HepG2 (cell line): ENCODE data around the gene UBR1. TPM values are rescaled to one million over a fixed set of nuclear protein-coding genes. Genes with fewer than 3 reads are reported as not detected.
A peak's percentile ranks its signal among the peaks of the same experiment; 100 is the strongest.

Experiments
- ATAC-seq: fragments of 200-7000 bp; cut with Tn5 transposase; 3 replicates; pipeline ENCODE4 v1.9.1; 2020; ENCODE audit warnings: mild to moderate bottlenecking, moderate library complexity
- BruUV-seq: library from RNA; stranded (reverse); fragments of 400-500 nt; replicated peaks from 2 replicates; lab custom pipeline; 2021; lab: Mats Ljungman, UMichigan
- CTCF ChIA-PET: fragments of 300-600 bp; formaldehyde crosslinking; extraction: SDS; loops from one replicate; lab custom pipeline; 2021; ENCODE audit warnings: low total read pairs, inconsistent platforms, low intra/inter-chr PET ratio; lab: Yijun Ruan, JAX
- POLR2A ChIA-PET: fragments of 350-600 bp; sonication (Branson Sonifier 250); formaldehyde crosslinking; loops from one replicate; lab custom pipeline; 2020; ENCODE audit warnings: antibody characterized with exemption, inconsistent platforms; lab: Yijun Ruan, JAX
- DNase-seq: peaks from one replicate; pipeline ENCODE4 v3.0.0-alpha.2; 2015; ENCODE audit warnings: low spot score
- FAIRE-seq: peaks from 3 replicates; lab custom pipeline; 2011; peaks lifted over from hg19 to GRCh38; lab: Jason Lieb, UNC
- H2AFZ ChIP-seq: one replicate; pipeline ENCODE4 v1.6.1; 2011; ENCODE audit warnings: low read length, inconsistent platforms
- H3K27ac ChIP-seq: fragments of 300-600 bp; 3 replicates; pipeline ENCODE4 v1.8.0; 2011; ENCODE audit warnings: mixed run types, mild to moderate bottlenecking, mixed read lengths, low read length, inconsistent platforms; ENCODE audit not compliant: insufficient read depth; ENCODE audit errors: extremely low read length
- H3K27me3 ChIP-seq, 2 experiments: fragments of 200-600 bp in 1 of 2; 2 replicates in 1 of 2; 3 replicates in 1 of 2; pipeline versions ENCODE4 v1.6.0 to v1.8.0; 2011; ENCODE audit warnings: low read length in 2 of 2, mild to moderate bottlenecking in 2 of 2, moderate library complexity in 2 of 2, inconsistent platforms in 1 of 2; ENCODE audit not compliant: insufficient read depth in 2 of 2, control insufficient read depth in 1 of 2
- H3K36me3 ChIP-seq, 2 experiments: fragments of 200-600 bp in 1 of 2; replicated peaks in 1 of 2; 2 replicates in 1 of 2; 3 replicates in 1 of 2; pipeline versions ENCODE4 v1.5.1 to v1.8.0; 2011; ENCODE audit warnings: low read length in 2 of 2, inconsistent platforms in 1 of 2; ENCODE audit not compliant: insufficient read depth in 2 of 2, control insufficient read depth in 1 of 2
- H3K4me1 ChIP-seq: 2 replicates; pipeline ENCODE4 v1.5.1; 2012; ENCODE audit warnings: low read length, inconsistent platforms; ENCODE audit not compliant: insufficient read depth
- H3K4me2 ChIP-seq: 2 replicates; pipeline ENCODE4 v1.6.0; 2011; ENCODE audit warnings: low read depth, low read length, inconsistent platforms
- H3K4me3 ChIP-seq, 3 experiments: fragments of 200-600 bp in 1 of 3; sonication (generic), shearing (Covaris generic) in 1 of 3; replicated peaks in 1 of 3; 2 replicates each; pipeline ENCODE4 v1.5.1; 2011 to 2016; ENCODE audit warnings: low read length in 3 of 3, inconsistent platforms in 2 of 3, low read depth in 2 of 3, mild to moderate bottlenecking in 2 of 3, control low read depth in 1 of 3, mixed read lengths in 1 of 3; ENCODE audit not compliant: insufficient read depth in 1 of 3
- H3K79me2 ChIP-seq: one replicate; pipeline ENCODE4 v1.6.1; 2011; ENCODE audit warnings: low read length, inconsistent platforms; ENCODE audit not compliant: insufficient read depth
- H3K9ac ChIP-seq: 2 replicates; pipeline ENCODE4 v1.6.0; 2011; ENCODE audit warnings: mild to moderate bottlenecking, low read depth, low read length, inconsistent platforms; ENCODE audit not compliant: insufficient read depth
- H3K9me3 ChIP-seq: 2 replicates; pipeline ENCODE4 v1.5.1; 2012; ENCODE audit warnings: mild to moderate bottlenecking, low read length
- H4K20me1 ChIP-seq: 2 replicates; pipeline ENCODE4 v1.6.0; 2011; ENCODE audit warnings: inconsistent platforms, mild to moderate bottlenecking, low read length, moderate library complexity; ENCODE audit not compliant: insufficient read depth
- ADNP ChIP-seq: sonication (generic); formaldehyde crosslinking; IDR thresholded peaks from 2 replicates; pipeline ENCODE4 v1.4.0; 2020; ENCODE audit warnings: missing genetic modification reagents
- EZH2 ChIP-seq: conservative IDR thresholded peaks from 2 replicates; pipeline ENCODE4 v1.6.1; 2012; ENCODE audit warnings: mild to moderate bottlenecking, low read depth, low read length, moderate library complexity
- FOXK1 ChIP-seq: sonication (generic); formaldehyde crosslinking; IDR thresholded peaks from 2 replicates; pipeline ENCODE4 v1.4.0; 2020; ENCODE audit warnings: low read depth, missing genetic modification reagents, borderline replicate concordance
- HNRNPLL ChIP-seq: fragments of 200-400 bp; formaldehyde crosslinking; IDR thresholded peaks from 2 replicates; pipeline ENCODE4 v1.6.1; 2017; ENCODE audit warnings: mild to moderate bottlenecking, low read depth, low read length; ENCODE audit not compliant: poor library complexity, severe bottlenecking
- IKZF4 ChIP-seq: sonication (generic); formaldehyde crosslinking; IDR thresholded peaks from 2 replicates; pipeline ENCODE4 v1.5.1; 2020; ENCODE audit warnings: borderline replicate concordance, mild to moderate bottlenecking, low read depth, missing genetic modification reagents; ENCODE audit errors: not compliant biosample characterization
- KDM3A ChIP-seq: IDR thresholded peaks from 2 replicates; pipeline ENCODE4 v1.6.1; 2018; ENCODE audit warnings: low read depth, missing compliant biosample characterization
- MEIS2 ChIP-seq: sonication (generic); formaldehyde crosslinking; IDR thresholded peaks from 2 replicates; pipeline ENCODE4 v1.9.0; 2021; ENCODE audit warnings: mild to moderate bottlenecking, missing genetic modification reagents
- NBN ChIP-seq: fragments of 450-650 bp; conservative IDR thresholded peaks from 2 replicates; pipeline ENCODE4 v1.6.1; 2017
- NR2F1 ChIP-seq, 2 experiments: fragments of 450-650 bp in 1 of 2; formaldehyde crosslinking in 1 of 2; IDR thresholded peaks; 2 replicates each; pipeline versions ENCODE4 v1.5.0 to v1.6.1; 2016 to 2020; ENCODE audit warnings: mild to moderate bottlenecking in 1 of 2, missing compliant biosample characterization in 1 of 2, missing genetic modification reagents in 1 of 2, moderate library complexity in 1 of 2
- SOX13 ChIP-seq, 3 experiments: fragments of 450-650 bp in 1 of 3; sonication (generic) in 1 of 3; formaldehyde crosslinking in 1 of 3; IDR thresholded peaks in 2 of 3; conservative IDR thresholded peaks in 1 of 3; 2 replicates each; pipeline versions ENCODE4 v1.5.0 to v1.6.1; 2016 to 2020; ENCODE audit warnings: antibody characterized with exemption in 1 of 3, mild to moderate bottlenecking in 1 of 3, missing compliant biosample characterization in 1 of 3, missing genetic modification reagents in 1 of 3, moderate library complexity in 1 of 3
- ZFX ChIP-seq: sonication (generic); formaldehyde crosslinking; IDR thresholded peaks from 2 replicates; pipeline ENCODE4 v1.4.0; 2020; ENCODE audit warnings: mild to moderate bottlenecking, low read depth, missing genetic modification reagents, moderate library complexity
- ZNF143 ChIP-seq: sonication (generic); formaldehyde crosslinking; IDR thresholded peaks from 2 replicates; pipeline ENCODE4 v1.4.0; 2020; ENCODE audit warnings: missing genetic modification reagents
- WGBS: methylation state at CpG from one replicate; pipeline ENCODE4 v1.1.6; 2017; ENCODE audit warnings: low lambda C conversion rate; 5-methylcytosine and 5-hydroxymethylcytosine counted together
- in situ Hi-C: cut with HindIII; loops from 2 replicates; pipeline ENCODE4 v1.10.0; 2017; ENCODE audit warnings: low pct_unique_long_range_greater_than_20kb; ENCODE audit not compliant: extremely low pct_ligation_motif_present
- intact Hi-C: fragments of 100-400 bp; cut with micrococcal nuclease; formaldehyde crosslinking; loops from one replicate; pipeline ENCODE4 v1.10.0; 2022; ENCODE audit not compliant: unreplicated experiment
- polyA plus RNA-seq, 8 experiments: library from polyadenylated mRNA; depleted of rRNA in 3 of 8; stranded (reverse) in 7 of 8; unstranded in 1 of 8; fragments of >200 nt; fragmentation: Illumina TruSeq in 4 of 8; extraction: Trizol in 4 of 8; gene quantifications; 2 replicates each; pipeline versions ENCODE4 v1.2.1 to v1.2.3, GENCODE V29; 2011 to 2016; ENCODE audit warnings: low read depth in 4 of 8, missing spikeins in 1 of 8, mixed read lengths in 1 of 8; ENCODE audit not compliant: insufficient read depth in 1 of 8
- total RNA-seq, 5 experiments: library from RNA; depleted of rRNA; stranded (reverse); fragments of >200 nt; fragmentation: Illumina TruSeq; extraction: Trizol; gene quantifications; 2 replicates each; pipeline ENCODE4 v1.2.3, GENCODE V29; 2016; ENCODE audit warnings: low read depth in 1 of 5
- TF ChIP-seq, protein P1 (sequence below): sonication (generic); formaldehyde crosslinking; conservative IDR thresholded peaks from 2 replicates; pipeline ENCODE4 v1.8.0; 2022; ENCODE audit warnings: missing genetic modification reagents
- TF ChIP-seq, protein P2 (sequence below): IDR thresholded peaks from 2 replicates; pipeline ENCODE4 v1.6.1; 2016; ENCODE audit warnings: low read depth

UBR1 gene
- total and polyA plus RNA-seq, 2 of the 13 experiments (the other 11 are each of a cell fraction or from before 2014, with no cell fraction given): 6.4 to 18.0 TPM

DNA sequence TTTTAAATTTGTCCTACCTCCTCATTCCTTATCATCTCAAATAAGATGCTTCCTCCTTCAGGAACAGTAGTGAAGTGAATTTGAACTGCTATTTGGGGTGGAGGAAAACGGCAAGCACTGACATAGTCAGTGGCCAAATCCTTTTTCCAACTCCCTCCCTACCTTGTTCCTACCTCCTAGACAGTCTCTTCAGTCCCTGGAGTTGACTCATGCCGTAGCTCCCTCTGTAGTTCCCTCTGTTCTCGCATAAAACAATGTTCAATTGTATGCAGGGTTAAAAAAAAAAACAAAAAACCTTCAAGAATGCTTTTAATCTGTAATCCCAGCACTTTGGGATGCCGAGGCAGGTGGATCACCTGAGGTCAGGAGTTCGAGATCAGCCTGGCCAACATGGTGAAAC lies 1.4 kb downstream of the UBR1 start:
- 40% methylated on average over 5 of the region's 5 CpGs for WGBS
- TF ChIP-seq, protein P1, sequence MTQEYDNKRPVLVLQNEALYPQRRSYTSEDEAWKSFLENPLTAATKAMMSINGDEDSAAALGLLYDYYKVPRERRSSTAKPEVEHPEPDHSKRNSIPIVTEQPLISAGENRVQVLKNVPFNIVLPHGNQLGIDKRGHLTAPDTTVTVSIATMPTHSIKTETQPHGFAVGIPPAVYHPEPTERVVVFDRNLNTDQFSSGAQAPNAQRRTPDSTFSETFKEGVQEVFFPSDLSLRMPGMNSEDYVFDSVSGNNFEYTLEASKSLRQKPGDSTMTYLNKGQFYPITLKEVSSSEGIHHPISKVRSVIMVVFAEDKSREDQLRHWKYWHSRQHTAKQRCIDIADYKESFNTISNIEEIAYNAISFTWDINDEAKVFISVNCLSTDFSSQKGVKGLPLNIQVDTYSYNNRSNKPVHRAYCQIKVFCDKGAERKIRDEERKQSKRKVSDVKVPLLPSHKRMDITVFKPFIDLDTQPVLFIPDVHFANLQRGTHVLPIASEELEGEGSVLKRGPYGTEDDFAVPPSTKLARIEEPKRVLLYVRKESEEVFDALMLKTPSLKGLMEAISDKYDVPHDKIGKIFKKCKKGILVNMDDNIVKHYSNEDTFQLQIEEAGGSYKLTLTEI (CRISPR knock-in tag): no peak
- TF ChIP-seq MEIS2 (CRISPR knock-in tag): no peak
- no peak for TF ChIP-seq SOX13 (IDR thresholded peaks at IDR 0.05)
- peak in 1 of 2 experiments; percentile 51; a peak in 1 of 4 replicates for TF ChIP-seq SOX13 (CRISPR knock-in tag; conservative IDR thresholded peaks at IDR 0.05 in 1 of 2, IDR thresholded peaks at IDR 0.05 in 1 of 2)
- BruUV-seq: no TSS peak
- in situ Hi-C loops (no loop called here), intact Hi-C loops (no loop called here)
- Histone ChIP-seq H3K36me3 (peaks cover 1 to 19% of the 10 kb centered on the region in 2 experiments; a peak in 3 of 5 replicates), H3K4me2 (peak overlapping the region; percentile 83), H3K4me1 (peaks cover 15% of the 10 kb centered on the region), H3K4me3 (peak overlapping the region; percentile 89 to 99 (median 89); a peak in 4 of 6 replicates), H3K27ac (no peak overlapping the region), H3K9ac (peak overlapping the region; percentile 82; the same call in 1 of the 2 replicates), H4K20me1 (no peaks in the 10 kb centered on the region), H3K27me3 (no peaks in the 10 kb centered on the region; a peak in 1 of 5 replicates), H2AFZ (no peak overlapping the region), H3K9me3 (no peaks in the 10 kb centered on the region), H3K79me2 (peaks cover 51% of the 10 kb centered on the region)
- POLR2A ChIA-PET: no interaction called here
- no peak for FAIRE-seq
- DNase-seq: peak; percentile 20
- ATAC-seq: no peak
- CTCF ChIA-PET: no interaction called here

DNA sequence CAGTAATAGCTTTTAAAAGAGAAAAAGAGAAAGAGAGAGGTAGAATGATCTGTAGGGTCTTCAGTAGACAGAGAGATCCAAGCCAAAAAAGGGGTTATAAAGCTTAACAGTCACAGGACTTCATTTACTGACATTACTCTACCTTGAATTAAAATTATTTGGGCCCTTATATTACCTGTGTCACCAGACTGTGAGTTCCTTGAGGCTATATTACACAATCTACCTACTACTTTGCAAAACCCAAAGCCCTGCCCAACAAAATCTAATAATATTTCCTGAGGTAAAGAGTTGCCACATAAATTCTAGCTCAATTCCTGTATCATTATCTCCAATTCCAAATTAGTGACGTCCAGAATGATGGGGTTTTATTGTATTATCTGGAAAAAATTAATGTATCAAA lies 1.9 kb downstream of the UBR1 start:
- in situ Hi-C loops (no loop called here), intact Hi-C loops (no loop called here)
- no peak for FAIRE-seq
- no peak for DNase-seq
- peak overlapping the region; percentile 83 for H3K4me2 ChIP-seq
- no peak overlapping the region for H3K4me3 ChIP-seq
- H3K79me2 ChIP-seq: peaks cover 51% of the 10 kb centered on the region
- no peak overlapping the region for H2AFZ ChIP-seq
- WGBS: 94% methylated on average over 1 of the region's 1 CpG
- H3K27me3 ChIP-seq: no peaks in the 10 kb centered on the region; a peak in 1 of 5 replicates
- H3K4me1 ChIP-seq: peaks cover 15% of the 10 kb centered on the region
- no peaks in the 10 kb centered on the region for H3K9me3 ChIP-seq
- H4K20me1 ChIP-seq: no peaks in the 10 kb centered on the region
- BruUV-seq: no TSS peak
- ChIA-PET CTCF (no interaction called here), POLR2A (no interaction called here)
- H3K9ac ChIP-seq: no peak overlapping the region
- H3K27ac ChIP-seq: no peak overlapping the region
- no peak for ATAC-seq
- peaks cover 1 to 19% of the 10 kb centered on the region in 2 experiments; a peak in 3 of 5 replicates for H3K36me3 ChIP-seq
- TF ChIP-seq, protein P2, sequence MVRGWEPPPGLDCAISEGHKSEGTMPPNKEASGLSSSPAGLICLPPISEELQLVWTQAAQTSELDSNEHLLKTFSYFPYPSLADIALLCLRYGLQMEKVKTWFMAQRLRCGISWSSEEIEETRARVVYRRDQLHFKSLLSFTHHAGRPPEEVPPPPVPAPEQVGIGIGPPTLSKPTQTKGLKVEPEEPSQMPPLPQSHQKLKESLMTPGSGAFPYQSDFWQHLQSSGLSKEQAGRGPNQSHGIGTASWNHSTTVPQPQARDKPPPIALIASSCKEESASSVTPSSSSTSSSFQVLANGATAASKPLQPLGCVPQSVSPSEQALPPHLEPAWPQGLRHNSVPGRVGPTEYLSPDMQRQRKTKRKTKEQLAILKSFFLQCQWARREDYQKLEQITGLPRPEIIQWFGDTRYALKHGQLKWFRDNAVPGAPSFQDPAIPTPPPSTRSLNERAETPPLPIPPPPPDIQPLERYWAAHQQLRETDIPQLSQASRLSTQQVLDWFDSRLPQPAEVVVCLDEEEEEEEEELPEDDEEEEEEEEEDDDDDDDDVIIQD: no peak
- TF ChIP-seq ZFX (no peak), FOXK1 (CRISPR knock-in tag) (no peak), ZNF143 (CRISPR knock-in tag) (no peak), NBN (no peak), EZH2 (no peak), HNRNPLL (no peak), ADNP (CRISPR knock-in tag) (no peak), KDM3A (CRISPR knock-in tag) (no peak), NR2F1 (CRISPR knock-in tag; IDR thresholded peaks at IDR 0.05) (no peak), IKZF4 (CRISPR knock-in tag) (no peak)
